ENCODE results near the gene LIPT1. TPM values are rescaled to one million over a fixed set of nuclear protein-coding genes. Genes with fewer than 3 reads are reported as not detected.

LIPT1 gene
- total and polyA plus RNA-seq, 2 of the 4 experiments (the other 2 are of a cell fraction) = 3.2 to 3.5 TPM

GRCh38 chr2:99181624-99182000 lies 26.8 kb downstream of the LIPT1 start (continued):
- TF ChIP-seq CTCF (conservative IDR thresholded peaks at IDR 0.05; ENCODE audit: low read depth, low read length) (no peak), FOS (IDR thresholded peaks at IDR 0.05; ENCODE audit: low read depth, low read length) (no peak), NFE2L2 (IDR thresholded peaks at IDR 0.05; ENCODE audit: low read depth, low read length) (no peak), ELK1 (IDR thresholded peaks at IDR 0.05; ENCODE audit: borderline replicate concordance, low read depth, low read length) (no peak), RFX5 (IDR thresholded peaks at IDR 0.05; ENCODE audit: low read depth, low read length) (no peak)

Data from IMR-90 (cell line).